Activated CD8-positive, alpha-beta T cell treated with anti-CD3 and anti-CD28 coated beads for 36 hours (primary cell): ENCODE measurements around the gene TMEFF2. TPM values are rescaled to one million over a fixed set of nuclear protein-coding genes. Genes with fewer than 3 reads are reported as not detected.

Experiments used
- ATAC-seq: fragments of 200-7000 bp; cut with Tn5 transposase; one replicate; pipeline ENCODE4 v1.10.0; 2021; ENCODE audit warnings: mild to moderate bottlenecking, moderate library complexity
- CTCF ChIA-PET: fragments of 350-600 bp; sonication (Branson Sonifier 250); formaldehyde crosslinking; loops from one replicate; lab custom pipeline; 2021; ENCODE audit warnings: antibody characterized with exemption; lab: Charles Lee
- POLR2A ChIA-PET: fragments of 350-600 bp; sonication (Branson Sonifier 250); formaldehyde crosslinking; loops from one replicate; lab custom pipeline; 2021; ENCODE audit warnings: antibody characterized with exemption; lab: Charles Lee
- DNase-seq: peaks from one replicate; pipeline ENCODE4 v3.0.0-alpha.2; 2020
- H3K27ac Mint-ChIP-seq: one replicate; pipeline ENCODE4 v1.8.0; 2021; ENCODE audit warnings: mild to moderate bottlenecking, mixed read lengths
- H3K27me3 Mint-ChIP-seq: one replicate; pipeline ENCODE4 v1.8.0; 2021; ENCODE audit warnings: mixed read lengths
- H3K36me3 Mint-ChIP-seq: one replicate; pipeline ENCODE4 v1.8.0; 2021; ENCODE audit warnings: low read depth, mixed read lengths
- H3K4me1 Mint-ChIP-seq: one replicate; pipeline ENCODE4 v1.8.0; 2021; ENCODE audit warnings: low read depth, mixed read lengths
- H3K4me3 Mint-ChIP-seq: one replicate; pipeline ENCODE4 v1.8.0; 2021; ENCODE audit warnings: mild to moderate bottlenecking, moderate library complexity, mixed read lengths
- H3K9me3 Mint-ChIP-seq: one replicate; pipeline ENCODE4 v1.8.0; 2021; ENCODE audit warnings: mixed read lengths
- intact Hi-C: fragments of 100-400 bp; cut with micrococcal nuclease; formaldehyde crosslinking; loops from one replicate; pipeline ENCODE4 v1.10.0; 2022
- total RNA-seq, 2 experiments: library from RNA; stranded (reverse); gene quantifications; one replicate each; pipeline ENCODE4 v1.2.3, GENCODE V29; 2021
- TF ChIP-seq, protein P1 (sequence below): fragments of 200-600 bp; IDR thresholded peaks from one replicate; pipeline ENCODE4 v1.8.0; 2022; ENCODE audit warnings: antibody characterized with exemption, mild to moderate bottlenecking

The TMEFF2 gene
- total RNA-seq, 2 experiments from 2014 or later: not detected

GRCh38 chr2:192010073-192010472 lies 184.7 kb downstream of the TMEFF2 start:
- POLR2A ChIA-PET: no interaction called here
- ATAC-seq: no peak
- Mint-ChIP-seq H3K4me3 (no peak overlapping the region), H3K36me3 (no peaks in the 10 kb centered on the region), H3K9me3 (no peaks in the 10 kb centered on the region), H3K27ac (no peak overlapping the region), H3K4me1 (no peaks in the 10 kb centered on the region), H3K27me3 (peaks cover 1% of the 10 kb centered on the region)
- DNase-seq: no peak
- intact Hi-C loops: no loop called here
- CTCF ChIA-PET: no interaction called here
- TF ChIP-seq, protein P1, sequence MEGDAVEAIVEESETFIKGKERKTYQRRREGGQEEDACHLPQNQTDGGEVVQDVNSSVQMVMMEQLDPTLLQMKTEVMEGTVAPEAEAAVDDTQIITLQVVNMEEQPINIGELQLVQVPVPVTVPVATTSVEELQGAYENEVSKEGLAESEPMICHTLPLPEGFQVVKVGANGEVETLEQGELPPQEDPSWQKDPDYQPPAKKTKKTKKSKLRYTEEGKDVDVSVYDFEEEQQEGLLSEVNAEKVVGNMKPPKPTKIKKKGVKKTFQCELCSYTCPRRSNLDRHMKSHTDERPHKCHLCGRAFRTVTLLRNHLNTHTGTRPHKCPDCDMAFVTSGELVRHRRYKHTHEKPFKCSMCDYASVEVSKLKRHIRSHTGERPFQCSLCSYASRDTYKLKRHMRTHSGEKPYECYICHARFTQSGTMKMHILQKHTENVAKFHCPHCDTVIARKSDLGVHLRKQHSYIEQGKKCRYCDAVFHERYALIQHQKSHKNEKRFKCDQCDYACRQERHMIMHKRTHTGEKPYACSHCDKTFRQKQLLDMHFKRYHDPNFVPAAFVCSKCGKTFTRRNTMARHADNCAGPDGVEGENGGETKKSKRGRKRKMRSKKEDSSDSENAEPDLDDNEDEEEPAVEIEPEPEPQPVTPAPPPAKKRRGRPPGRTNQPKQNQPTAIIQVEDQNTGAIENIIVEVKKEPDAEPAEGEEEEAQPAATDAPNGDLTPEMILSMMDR: no peak

DNA sequence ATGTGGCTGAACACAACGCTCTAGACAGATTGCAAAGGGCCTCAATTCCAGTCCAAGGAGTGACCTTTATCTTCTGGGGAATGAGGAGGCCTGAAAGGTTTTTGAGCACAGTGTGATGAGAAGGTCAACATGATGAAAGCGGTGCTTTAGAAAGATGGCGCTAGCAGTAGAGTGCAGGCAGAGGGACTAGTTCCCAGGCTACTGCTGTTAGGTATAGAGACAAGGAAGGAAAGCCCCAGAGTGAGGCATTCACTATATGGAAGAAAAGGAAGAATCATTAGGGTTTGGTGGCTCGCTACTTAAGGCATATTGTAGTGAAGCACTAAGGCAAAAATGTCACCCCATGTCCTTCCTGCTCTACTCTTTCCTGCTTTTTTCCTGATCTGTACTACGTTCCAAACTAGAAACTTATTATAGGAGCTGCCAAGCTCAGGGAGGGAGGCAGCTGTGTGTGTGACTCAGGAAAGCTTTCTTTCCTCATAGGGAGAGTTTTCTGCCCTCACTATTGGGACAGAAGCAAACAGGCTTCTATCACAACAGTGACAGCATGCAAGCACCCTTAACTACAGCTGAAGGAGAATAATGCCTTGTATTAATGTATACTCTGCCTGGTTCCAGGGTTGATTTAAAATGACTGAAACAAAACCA lies 187.0 kb downstream of the TMEFF2 start:
- TF ChIP-seq, protein P1: no peak
- ATAC-seq: no peak
- intact Hi-C loops: no loop called here
- Mint-ChIP-seq H3K4me3 (no peak overlapping the region), H3K27me3 (peaks cover 5% of the 10 kb centered on the region), H3K36me3 (no peaks in the 10 kb centered on the region), H3K9me3 (no peaks in the 10 kb centered on the region), H3K4me1 (no peaks in the 10 kb centered on the region), H3K27ac (no peak overlapping the region)
- CTCF ChIA-PET: no interaction called here
- DNase-seq: no peak
- POLR2A ChIA-PET: no interaction called here

DNA sequence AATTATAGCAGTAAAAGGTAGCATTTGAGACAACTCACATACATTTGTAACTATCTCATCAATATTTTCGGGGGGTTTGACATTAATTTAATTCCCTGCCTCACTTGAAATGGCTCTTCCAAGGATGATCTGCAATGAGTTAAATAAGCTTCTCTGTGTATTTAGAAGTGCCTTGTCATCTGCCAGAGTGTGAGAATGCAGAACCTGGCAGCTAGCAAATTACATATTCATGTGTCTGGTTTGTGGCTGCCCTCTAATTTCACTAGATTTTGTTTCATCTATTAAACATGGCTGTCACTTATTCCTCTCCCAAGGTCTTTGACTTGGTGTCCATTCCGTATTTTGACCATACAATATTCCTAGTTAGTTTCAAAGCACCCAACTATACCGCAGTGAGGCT lies 189.5 kb downstream of the TMEFF2 start:
- TF ChIP-seq, protein P1: no peak
- H3K4me1 Mint-ChIP-seq: no peaks in the 10 kb centered on the region
- no peaks in the 10 kb centered on the region for H3K36me3 Mint-ChIP-seq
- ChIA-PET CTCF (no interaction called here), POLR2A (no interaction called here)
- no peak overlapping the region for H3K4me3 Mint-ChIP-seq
- H3K27ac Mint-ChIP-seq: no peak overlapping the region
- peaks cover 5% of the 10 kb centered on the region for H3K27me3 Mint-ChIP-seq
- DNase-seq (no peak), ATAC-seq (no peak)
- H3K9me3 Mint-ChIP-seq: no peaks in the 10 kb centered on the region
- intact Hi-C loops: no loop called here

DNA sequence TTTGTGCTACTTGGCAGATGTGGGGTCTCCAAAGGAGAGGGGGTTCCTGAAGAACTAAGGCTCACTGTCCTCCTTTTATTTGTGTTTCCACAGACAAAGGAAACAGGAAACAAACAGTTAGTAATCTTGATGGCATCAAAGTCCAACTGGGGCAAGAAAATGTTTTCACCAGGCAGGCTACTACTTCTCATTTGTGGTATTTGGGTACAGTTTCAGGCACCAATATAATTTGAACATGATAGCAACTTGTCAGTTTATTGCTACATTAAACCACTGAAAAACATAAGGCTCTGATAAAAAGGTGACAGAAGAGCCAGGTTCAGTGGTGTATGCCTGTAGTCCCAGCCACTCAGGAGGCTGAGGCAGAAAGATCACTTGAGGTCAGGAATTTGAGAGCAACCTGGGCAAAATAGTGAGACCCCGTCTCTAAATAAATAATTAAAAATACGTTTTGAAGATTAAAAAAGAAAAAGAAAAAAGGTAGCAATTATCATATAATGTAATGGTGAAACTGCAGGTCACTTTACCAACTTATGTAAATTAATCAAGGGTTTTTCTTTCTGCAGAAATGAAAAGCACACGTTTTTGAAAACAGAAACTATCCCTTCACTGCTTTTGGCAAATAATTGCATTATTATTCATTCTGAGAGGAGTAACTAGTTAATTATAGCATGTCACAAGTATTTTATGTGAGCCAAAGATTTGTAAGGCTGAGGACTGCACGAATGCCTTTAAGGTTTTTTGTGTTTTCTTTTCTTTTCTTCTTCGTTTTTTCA lies 190.4 kb downstream of the TMEFF2 start:
- POLR2A ChIA-PET: no interaction called here
- DNase-seq (no peak), ATAC-seq (no peak)
- CTCF ChIA-PET: no interaction called here
- Mint-ChIP-seq H3K36me3 (no peaks in the 10 kb centered on the region), H3K4me1 (no peaks in the 10 kb centered on the region), H3K27ac (no peak overlapping the region), H3K4me3 (no peak overlapping the region), H3K9me3 (no peaks in the 10 kb centered on the region), H3K27me3 (peaks cover 5% of the 10 kb centered on the region)
- intact Hi-C loops: no loop called here
- TF ChIP-seq, protein P1: no peak

DNA sequence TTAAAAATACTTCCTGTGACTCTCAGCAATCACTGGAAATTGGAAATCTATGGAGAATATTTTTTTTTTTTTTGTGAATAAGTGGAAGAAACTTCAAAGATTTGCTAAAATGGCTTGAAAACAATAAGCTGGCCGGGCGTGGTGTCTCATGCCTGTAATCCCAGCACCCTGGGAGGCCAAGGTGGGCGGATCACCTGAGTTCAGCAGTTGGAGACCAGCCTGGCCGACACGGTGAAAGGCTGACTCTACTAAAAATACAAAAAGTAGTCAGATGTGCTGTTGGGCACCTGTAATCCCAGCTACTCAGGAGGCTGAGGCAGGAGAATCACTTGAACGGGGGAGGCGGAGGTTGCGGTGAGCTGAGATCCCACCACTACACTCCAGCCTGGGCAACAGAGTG lies 192.3 kb downstream of the TMEFF2 start:
- intact Hi-C loops: no loop called here
- POLR2A ChIA-PET: no interaction called here
- Mint-ChIP-seq H3K27me3 (peaks cover 4% of the 10 kb centered on the region), H3K36me3 (no peaks in the 10 kb centered on the region), H3K9me3 (no peaks in the 10 kb centered on the region), H3K4me3 (no peak overlapping the region), H3K27ac (no peak overlapping the region), H3K4me1 (no peaks in the 10 kb centered on the region)
- CTCF ChIA-PET: no interaction called here
- DNase-seq (no peak), ATAC-seq (no peak)
- TF ChIP-seq, protein P1: no peak
